C4-2B (cell line): ENCODE results near the gene DNAH7.
"Not testable (repeated sequence)": the region's sequence is repeated elsewhere in the genome, so short reads cannot be mapped to it uniquely, and the experiment has no call there.

Source experiments
- H3K27ac ChIP-seq: fragments of 450-650 bp; 2 replicates; pipeline ENCODE4 v1.5.1; 2017
- CTCF ChIP-seq: fragments of 450-650 bp; conservative IDR thresholded peaks from 2 replicates; pipeline ENCODE4 v1.5.1; 2017; ENCODE audit warnings: mild to moderate bottlenecking
- ZFX ChIP-seq: fragments of 450-650 bp; IDR thresholded peaks from 2 replicates; pipeline ENCODE4 v1.6.1; 2017

DNAH7 gene

GRCh38 chr2:196104066-196104465, 35.4 kb upstream of the DNAH7 start:
- no peak for TF ChIP-seq ZFX
- TF ChIP-seq CTCF: no peak
- H3K27ac ChIP-seq: no peak overlapping the region

- no peak for TF ChIP-seq ZFX
- TF ChIP-seq CTCF: no peak
- no peak overlapping the region for H3K27ac ChIP-seq
Measured at GRCh38 chr2:196103626-196104025, 35.0 kb upstream of the DNAH7 start.

GRCh38 chr2:196101325-196101991, 32.8 kb upstream of the DNAH7 start:
- TF ChIP-seq CTCF (no peak), ZFX (no peak)
- H3K27ac ChIP-seq: no peak overlapping the region

- H3K27ac ChIP-seq: no peak overlapping the region
- no peak for TF ChIP-seq CTCF
- TF ChIP-seq ZFX: no peak
Measured at GRCh38 chr2:196099916-196100315, 31.3 kb upstream of the DNAH7 start.

- TF ChIP-seq CTCF: no peak
- TF ChIP-seq ZFX: no peak
- H3K27ac ChIP-seq: no peak overlapping the region
Measured at GRCh38 chr2:196097864-196098660, 29.4 kb upstream of the DNAH7 start.

GRCh38 chr2:196096982-196097745, 28.5 kb upstream of the DNAH7 start:
- TF ChIP-seq ZFX (no peak), CTCF (no peak)

GRCh38 chr2:196096264-196096663, 27.6 kb upstream of the DNAH7 start:
- H3K27ac ChIP-seq: no peak overlapping the region
- TF ChIP-seq ZFX (no peak), CTCF (no peak)

More at GRCh38 chr2:196096982-196097745, 28.5 kb upstream of the DNAH7 start:
- H3K27ac ChIP-seq: no peak overlapping the region

GRCh38 chr2:196089448-196089847, 20.8 kb upstream of the DNAH7 start:
- not testable (repeated sequence) for H3K27ac ChIP-seq
